Measurements from ENCODE around the gene HLA-DOB.
"Not testable (repeated sequence)": the region's sequence is repeated elsewhere in the genome, so short reads cannot be mapped to it uniquely, and the experiment has no call there.

Gene HLA-DOB

DNA sequence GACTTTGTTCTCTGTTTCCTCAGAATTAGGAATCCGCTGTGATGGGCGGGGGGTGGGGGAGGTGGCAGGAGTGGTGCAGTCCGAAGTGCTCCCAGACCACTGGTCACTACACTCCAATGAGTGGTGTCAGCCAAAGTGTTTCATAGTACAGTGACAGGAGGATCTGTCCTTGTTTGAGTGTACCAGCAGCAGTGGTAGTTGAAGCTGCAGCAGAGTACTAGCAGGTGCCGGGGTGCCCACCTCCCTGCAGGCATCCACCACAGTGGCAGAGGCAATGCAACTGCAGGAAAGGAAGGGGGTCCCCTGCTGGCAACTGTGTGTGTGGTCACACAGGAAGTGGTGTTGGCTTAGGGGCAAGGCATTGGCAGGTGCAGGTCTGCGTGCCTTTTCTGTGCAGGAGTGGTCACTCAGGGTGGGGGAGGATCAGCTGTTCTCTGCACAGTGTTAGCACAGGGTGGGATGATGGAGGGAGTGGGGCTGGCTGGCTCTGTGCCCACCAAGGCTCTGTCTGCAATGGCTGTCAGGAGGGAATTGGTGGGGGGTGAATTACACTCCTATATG, 9.7 kb downstream of the HLA-DOB start:
- no peak for DNase-seq

- DNase-seq, result not testable (repeated sequence)
These were observed 11.4 kb downstream of the HLA-DOB start for GRCh38 chr6:32805404-32805803.

DNA sequence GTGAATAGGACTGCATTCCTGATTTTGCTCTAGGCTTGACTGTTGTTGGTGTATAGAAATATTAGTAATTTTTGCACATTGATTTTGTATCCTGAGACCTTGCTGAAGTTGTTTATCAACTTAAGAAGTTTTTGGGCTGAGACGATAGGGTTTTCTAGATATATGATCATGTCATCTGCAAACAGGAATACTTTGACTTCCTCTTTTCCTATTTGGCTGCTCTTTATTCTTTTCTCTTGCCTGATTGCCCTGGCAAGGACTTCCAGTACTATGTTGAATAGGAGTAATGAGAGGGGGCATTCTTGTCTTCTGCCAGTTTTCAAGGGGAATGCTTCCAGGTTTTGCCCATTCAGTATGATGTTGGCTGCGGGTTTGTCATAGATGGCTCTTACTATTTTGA, 13.4 kb downstream of the HLA-DOB start:
- no peak for DNase-seq

GRCh38 chr6:32799740-32800139, 17.1 kb downstream of the HLA-DOB start:
- DNase-seq, result no peak

DNA sequence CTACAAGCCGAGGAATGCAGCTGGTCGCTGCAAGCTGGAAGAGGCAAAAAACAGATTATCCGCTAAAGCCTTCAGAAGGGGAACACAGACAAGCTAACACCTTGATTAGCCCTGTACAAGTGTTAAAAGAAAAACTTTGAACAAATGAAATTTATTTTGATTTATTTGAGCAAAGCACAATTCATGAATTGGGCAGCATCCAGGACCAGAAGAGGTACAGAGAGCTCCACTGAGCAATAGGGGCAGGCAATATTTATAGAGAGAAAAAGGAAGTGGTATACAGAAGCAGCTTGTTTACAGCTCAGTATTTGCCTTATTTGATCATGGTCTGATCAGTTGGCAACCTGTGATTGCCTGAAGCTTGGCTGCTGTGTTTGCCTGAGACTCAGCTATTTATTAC, 17.6 kb downstream of the HLA-DOB start:
- no peak for DNase-seq

- DNase-seq, result peak; percentile 79
These were observed 19.7 kb downstream of the HLA-DOB start for GRCh38 chr6:32796848-32797776.

DNA sequence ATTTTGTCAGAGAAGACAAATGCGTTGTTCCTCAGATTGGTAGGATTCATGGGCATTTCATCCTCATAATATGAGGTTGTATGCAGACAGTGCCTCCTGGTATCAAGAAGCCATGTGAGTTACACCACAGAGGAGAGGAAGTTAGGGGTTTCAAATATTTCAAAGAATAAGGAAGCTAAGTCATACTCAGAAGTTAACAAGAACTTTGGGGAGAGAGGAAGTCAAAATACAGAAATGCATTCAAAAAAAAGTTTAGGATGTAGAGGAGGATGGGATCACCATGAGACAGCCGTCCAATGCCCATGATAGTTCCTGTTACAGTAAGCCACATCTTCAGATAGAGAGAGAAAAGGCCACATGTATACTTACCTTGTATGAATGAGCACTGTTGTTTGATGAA, 22.3 kb downstream of the HLA-DOB start:
- no peak for DNase-seq

GRCh38 chr6:32792901-32793435, 23.8 kb downstream of the HLA-DOB start:
- DNase-seq, result no peak

GRCh38 chr6:32790306-32790705, 26.5 kb downstream of the HLA-DOB start:
- no peak for DNase-seq

- DNase-seq, result no peak
These were observed 30.8 kb downstream of the HLA-DOB start for GRCh38 chr6:32785781-32786533.

GRCh38 chr6:32782923-32783322, 33.9 kb downstream of the HLA-DOB start:
- not testable (repeated sequence) for DNase-seq

GRCh38 chr6:32779036-32779435, 37.8 kb downstream of the HLA-DOB start:
- DNase-seq, result no peak

GRCh38 chr6:32775071-32775470, 41.7 kb downstream of the HLA-DOB start:
- DNase-seq, result no peak

DNA sequence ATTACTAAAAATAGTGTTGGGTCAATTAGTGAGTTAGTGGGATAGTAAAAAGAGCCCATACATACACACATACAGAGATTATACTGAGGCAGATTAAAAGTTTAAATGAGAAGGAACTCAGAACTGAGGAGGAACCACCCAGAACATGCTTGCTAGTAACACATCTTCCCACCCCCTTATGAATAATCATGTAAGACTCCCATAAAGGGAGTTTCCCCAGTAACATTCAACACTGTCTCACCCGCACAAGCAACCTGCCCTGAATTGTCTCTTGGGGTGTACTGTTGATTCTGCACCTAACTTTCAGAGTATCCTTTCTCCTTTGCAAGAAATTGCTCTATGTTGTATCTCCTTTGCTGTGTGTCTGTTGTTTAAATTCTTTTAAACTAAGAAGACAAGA, 42.4 kb downstream of the HLA-DOB start:
- DNase-seq, result no peak

- DNase-seq, result no peak
These were observed 44.1 kb downstream of the HLA-DOB start for GRCh38 chr6:32772656-32773055.

GRCh38 chr6:32764048-32764447, 52.8 kb downstream of the HLA-DOB start:
- no peak for DNase-seq

DNA sequence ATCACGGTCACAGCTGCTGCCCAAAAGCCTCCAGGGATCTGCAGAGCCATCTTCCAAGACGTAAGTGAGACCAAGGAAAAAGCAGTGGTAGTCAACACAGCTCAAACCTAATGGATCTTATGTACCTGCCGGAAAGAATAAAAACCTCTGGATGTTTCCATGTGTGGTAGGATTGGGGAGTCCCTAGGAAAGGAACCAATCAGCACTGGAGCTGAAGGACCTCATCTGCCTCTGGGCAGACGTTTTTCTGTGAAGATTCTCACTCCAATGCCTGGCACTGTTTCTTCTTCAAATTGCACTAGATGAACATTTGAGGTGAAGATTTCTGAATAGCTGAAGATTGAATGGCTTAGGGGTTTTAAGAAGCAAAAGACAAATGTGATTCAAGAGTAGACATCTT, 53.4 kb downstream of the HLA-DOB start, which contains the start of gene HLA-DQB2:
Gene HLA-DQB2, minus strand, starts transcription at position 112 of the 400 bp plus-strand sequence. Its CDS starts 62 bp downstream, at position 50.
- DNase-seq, result no peak

Measured in stimulated activated CD4-positive, alpha-beta T cell treated with anti-CD3 and anti-CD28 coated beads, Interleukin-12 subunit alpha, Interleukin-12 subunit beta, amount 100 ng/mL, for 4 hours (primary cell).